NB4 (cell line): ENCODE measurements around the gene SEPHS1.
"Not testable (repeated sequence)": the region's sequence is repeated elsewhere in the genome, so short reads cannot be mapped to it uniquely, and the experiment has no call there.

Experiments
- DNase-seq: peaks from one replicate; pipeline ENCODE4 v3.0.0; 2010; ENCODE audit warnings: low read depth
- H3K4me3 ChIP-seq: one replicate; pipeline ENCODE4 v1.5.1; 2011; ENCODE audit warnings: mild to moderate bottlenecking, low read depth, low read length, moderate library complexity
- CTCF ChIP-seq: IDR thresholded peaks from one replicate; pipeline ENCODE4 v1.5.1; 2012; ENCODE audit warnings: low read depth, low read length
- MAX ChIP-seq: IDR thresholded peaks from 2 replicates; pipeline ENCODE4 v1.6.1; 2011; ENCODE audit warnings: low read depth, low read length
- MYC ChIP-seq: IDR thresholded peaks from 2 replicates; pipeline ENCODE4 v1.6.1; 2011; ENCODE audit warnings: low read depth, low read length
- POLR2A ChIP-seq: IDR thresholded peaks from 2 replicates; pipeline ENCODE4 v1.6.1; 2011; ENCODE audit warnings: mild to moderate bottlenecking; ENCODE audit not compliant: insufficient read length; ENCODE audit errors: extremely low read depth

The SEPHS1 gene

GRCh38 chr10:13331646-13332045 is 16.4 kb downstream of the SEPHS1 start:
- DNase-seq: no peak
- no peak overlapping the region for H3K4me3 ChIP-seq
- no peak for TF ChIP-seq MAX
- no peak for TF ChIP-seq POLR2A
- no peak for TF ChIP-seq MYC
- no peak for TF ChIP-seq CTCF

- not testable (repeated sequence) for H3K4me3 ChIP-seq, DNase-seq
Observed at GRCh38 chr10:13330980-13331379, 17.1 kb downstream of the SEPHS1 start.

GRCh38 chr10:13329565-13329964 is 18.5 kb downstream of the SEPHS1 start:
- DNase-seq: no peak
- TF ChIP-seq CTCF: no peak
- no peak for TF ChIP-seq POLR2A
- no peak for TF ChIP-seq MYC
- no peak for TF ChIP-seq MAX
- no peak overlapping the region for H3K4me3 ChIP-seq

DNA sequence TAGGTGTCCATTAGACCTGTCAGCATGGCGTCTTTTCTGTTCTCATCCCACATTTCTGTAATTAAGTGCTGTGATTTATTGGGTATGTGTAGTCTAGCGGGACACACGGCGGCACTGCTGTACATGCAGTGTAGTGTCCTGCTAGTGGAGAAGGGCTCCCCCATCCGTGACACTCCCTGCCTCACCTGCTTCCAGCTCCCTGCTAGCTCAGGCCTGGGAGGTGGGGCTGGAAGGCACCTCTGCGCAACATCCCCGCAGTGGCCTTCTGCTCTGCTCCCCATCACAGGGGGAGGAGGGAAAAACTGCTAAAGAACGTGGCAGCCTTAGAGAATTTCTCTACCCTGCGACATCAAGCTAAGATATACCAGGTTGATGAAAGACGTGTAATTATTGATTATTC is 19.5 kb downstream of the SEPHS1 start:
- TF ChIP-seq MAX: no peak
- TF ChIP-seq MYC: no peak
- TF ChIP-seq CTCF: no peak
- TF ChIP-seq POLR2A: no peak
- DNase-seq: no peak

GRCh38 chr10:13328126-13328525 is 20.0 kb downstream of the SEPHS1 start:
- no peak overlapping the region for H3K4me3 ChIP-seq
- no peak for DNase-seq
- TF ChIP-seq MAX (no peak), CTCF (no peak), MYC (no peak), POLR2A (no peak)

More for the DNA sequence above, 19.5 kb downstream of the SEPHS1 start:
- no peak overlapping the region for H3K4me3 ChIP-seq

DNA sequence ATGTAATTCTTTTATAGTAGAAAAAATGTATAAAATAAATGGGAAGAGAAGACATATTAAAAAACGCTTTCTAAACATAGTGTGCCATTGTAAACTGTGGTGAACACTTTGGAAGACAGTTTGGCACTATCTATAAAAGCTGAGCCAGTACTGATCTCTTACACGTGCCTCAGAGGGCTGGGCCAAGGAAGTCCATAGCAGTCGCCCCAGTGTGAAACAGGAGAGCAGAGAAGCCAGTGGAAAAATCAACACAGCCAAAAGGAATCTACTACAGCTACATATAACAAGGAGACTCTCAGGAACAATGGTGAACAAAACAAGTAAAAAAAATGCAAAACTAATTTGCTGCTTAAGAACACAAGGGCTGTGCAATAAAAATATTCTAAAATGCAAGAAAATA is 20.6 kb downstream of the SEPHS1 start:
- no peak overlapping the region for H3K4me3 ChIP-seq
- no peak for DNase-seq
- TF ChIP-seq CTCF (no peak), MYC (no peak), POLR2A (no peak), MAX (no peak)
